Vagina (tissue), 2 donors: ENCODE measurements around the gene DUSP5.

Experiments used
- POLR2A ChIP-seq, 2 donors: fragments of 450-650 bp; IDR thresholded peaks; one replicate each; pipeline ENCODE4 v1.6.1; 2017; ENCODE audit warnings: antibody characterized with exemption in 2 of 2, mild to moderate bottlenecking in 2 of 2, moderate library complexity in 2 of 2
- POLR2AphosphoS5 ChIP-seq, 2 donors: sonication (generic); formaldehyde crosslinking; IDR thresholded peaks; one replicate each; pipeline ENCODE4 v1.9.0; 2017; ENCODE audit warnings: antibody characterized with exemption in 2 of 2, mild to moderate bottlenecking in 2 of 2, low read depth in 1 of 2; ENCODE audit not compliant: insufficient read depth in 1 of 2
- TF ChIP-seq, protein P1 (sequence below), 3 experiments: fragments of 450-650 bp in 2 of 3; fragments of 200-600 bp in 1 of 3; sonication (generic) in 1 of 3; IDR thresholded peaks; one replicate each; pipeline ENCODE4 v1.5.1; 2017 to 2019; ENCODE audit warnings: antibody characterized with exemption in 3 of 3, mild to moderate bottlenecking in 2 of 3, moderate library complexity in 2 of 3

GRCh38 chr10:110460111-110460809 is 37.4 kb upstream of the DUSP5 start:
- TF ChIP-seq, protein P1, sequence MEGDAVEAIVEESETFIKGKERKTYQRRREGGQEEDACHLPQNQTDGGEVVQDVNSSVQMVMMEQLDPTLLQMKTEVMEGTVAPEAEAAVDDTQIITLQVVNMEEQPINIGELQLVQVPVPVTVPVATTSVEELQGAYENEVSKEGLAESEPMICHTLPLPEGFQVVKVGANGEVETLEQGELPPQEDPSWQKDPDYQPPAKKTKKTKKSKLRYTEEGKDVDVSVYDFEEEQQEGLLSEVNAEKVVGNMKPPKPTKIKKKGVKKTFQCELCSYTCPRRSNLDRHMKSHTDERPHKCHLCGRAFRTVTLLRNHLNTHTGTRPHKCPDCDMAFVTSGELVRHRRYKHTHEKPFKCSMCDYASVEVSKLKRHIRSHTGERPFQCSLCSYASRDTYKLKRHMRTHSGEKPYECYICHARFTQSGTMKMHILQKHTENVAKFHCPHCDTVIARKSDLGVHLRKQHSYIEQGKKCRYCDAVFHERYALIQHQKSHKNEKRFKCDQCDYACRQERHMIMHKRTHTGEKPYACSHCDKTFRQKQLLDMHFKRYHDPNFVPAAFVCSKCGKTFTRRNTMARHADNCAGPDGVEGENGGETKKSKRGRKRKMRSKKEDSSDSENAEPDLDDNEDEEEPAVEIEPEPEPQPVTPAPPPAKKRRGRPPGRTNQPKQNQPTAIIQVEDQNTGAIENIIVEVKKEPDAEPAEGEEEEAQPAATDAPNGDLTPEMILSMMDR (IDR thresholded peaks at IDR 0.05): no peak
- TF ChIP-seq POLR2AphosphoS5 (IDR thresholded peaks at IDR 0.05; ENCODE audit: insufficient read depth in 1 of 2, low read depth in 1 of 2) (peak in 1 of 2 donors; percentile 63), POLR2A (IDR thresholded peaks at IDR 0.05) (no peak)
